Liver (tissue), 9 donors: ENCODE data around the gene SCRN2. TPM values are rescaled to one million over a fixed set of nuclear protein-coding genes. Genes with fewer than 3 reads are reported as not detected.

Experiments used
- DNase-seq: peaks from one replicate; pipeline ENCODE4 v3.0.0-alpha.2; 2017; ENCODE audit warnings: low spot score
- H3K27ac ChIP-seq, 2 donors: one replicate each; pipeline ENCODE4 v1.7.0; 2013; ENCODE audit warnings: inconsistent platforms in 2 of 2, low read length in 2 of 2, control low read depth in 1 of 2, low read depth in 1 of 2, mild to moderate bottlenecking in 1 of 2
- H3K27me3 ChIP-seq, 4 donors: one replicate each; pipeline versions ENCODE4 v1.6.1 to v1.7.0; 2013; ENCODE audit warnings: low read length in 3 of 4, inconsistent platforms in 1 of 4, mild to moderate bottlenecking in 1 of 4, moderate library complexity in 1 of 4; ENCODE audit not compliant: control insufficient read depth in 4 of 4, insufficient read depth in 4 of 4
- H3K36me3 ChIP-seq, 4 donors: one replicate each; pipeline versions ENCODE4 v1.6.1 to v1.7.0; 2013; ENCODE audit warnings: low read length in 3 of 4, mild to moderate bottlenecking in 3 of 4, low read depth in 1 of 4, moderate library complexity in 1 of 4; ENCODE audit not compliant: control insufficient read depth in 4 of 4, insufficient read depth in 3 of 4
- H3K4me1 ChIP-seq, 4 donors: one replicate each; pipeline versions ENCODE4 v1.6.1 to v1.7.0; 2013; ENCODE audit warnings: low read length in 3 of 4, mild to moderate bottlenecking in 3 of 4, moderate library complexity in 1 of 4; ENCODE audit not compliant: control insufficient read depth in 4 of 4, insufficient read depth in 4 of 4
- H3K4me3 ChIP-seq, 3 donors: one replicate each; pipeline versions ENCODE4 v1.6.1 to v1.7.0; 2013; ENCODE audit warnings: low read length in 3 of 3, control low read depth in 1 of 3, low read depth in 1 of 3, mild to moderate bottlenecking in 1 of 3
- H3K9ac ChIP-seq, 2 donors: one replicate each; pipeline ENCODE4 v1.7.0; 2013; ENCODE audit warnings: low read length in 2 of 2, mild to moderate bottlenecking in 2 of 2, moderate library complexity in 2 of 2, control low read depth in 1 of 2, low read depth in 1 of 2
- H3K9me3 ChIP-seq, 4 donors: one replicate each; pipeline versions ENCODE4 v1.6.1 to v1.7.0; 2013; ENCODE audit warnings: low read length in 3 of 4; ENCODE audit not compliant: control insufficient read depth in 4 of 4
- ATF3 ChIP-seq: IDR thresholded peaks from 2 replicates; pipeline ENCODE4 v1.6.1; 2016; ENCODE audit warnings: antibody characterized with exemption
- CTCF ChIP-seq: fragments of 150-350 bp; IDR thresholded peaks from 2 replicates; pipeline ENCODE4 v1.5.1; 2017; ENCODE audit warnings: improper control_type of control experiment, low read depth, low read length; ENCODE audit not compliant: missing input control
- FOXA1 ChIP-seq: IDR thresholded peaks from 2 replicates; pipeline ENCODE4 v1.6.1; 2016; ENCODE audit warnings: antibody characterized with exemption
- FOXA2 ChIP-seq: IDR thresholded peaks from 2 replicates; pipeline ENCODE4 v1.6.1; 2016; ENCODE audit warnings: antibody characterized with exemption
- GABPA ChIP-seq, 2 donors: IDR thresholded peaks in 1 of 2; conservative IDR thresholded peaks in 1 of 2; 2 replicates each; pipeline ENCODE4 v1.6.1; 2016; ENCODE audit warnings: antibody characterized with exemption in 2 of 2, mild to moderate bottlenecking in 1 of 2, moderate library complexity in 1 of 2
- HNF4A ChIP-seq, 2 donors: conservative IDR thresholded peaks; 2 replicates each; pipeline ENCODE4 v1.6.1; 2016; ENCODE audit warnings: antibody characterized with exemption in 2 of 2, mild to moderate bottlenecking in 2 of 2
- HNF4G ChIP-seq: IDR thresholded peaks from 2 replicates; pipeline ENCODE4 v1.6.1; 2016; ENCODE audit warnings: antibody characterized with exemption
- JUND ChIP-seq, 2 donors: IDR thresholded peaks; 2 replicates each; pipeline ENCODE4 v1.6.1; 2016; ENCODE audit warnings: antibody characterized with exemption in 2 of 2
- NR2F2 ChIP-seq: IDR thresholded peaks from 2 replicates; pipeline ENCODE4 v1.6.1; 2016; ENCODE audit warnings: antibody characterized with exemption
- RAD21 ChIP-seq, 2 donors: IDR thresholded peaks; 2 replicates each; pipeline ENCODE4 v1.6.1; 2016; ENCODE audit warnings: antibody characterized with exemption in 2 of 2, mild to moderate bottlenecking in 2 of 2
- SP1 ChIP-seq: IDR thresholded peaks from 2 replicates; pipeline ENCODE4 v1.6.1; 2018; ENCODE audit warnings: antibody characterized with exemption, mild to moderate bottlenecking
- YY1 ChIP-seq: IDR thresholded peaks from 2 replicates; pipeline ENCODE4 v1.6.1; 2016; ENCODE audit warnings: antibody characterized with exemption, mild to moderate bottlenecking
- ZBTB33 ChIP-seq: IDR thresholded peaks from 2 replicates; pipeline ENCODE4 v1.6.1; 2016; ENCODE audit warnings: antibody characterized with exemption
- WGBS: extraction: QIAGEN DNeasy Blood & Tissue Kit; methylation state at CpG from one replicate; pipeline ENCODE4 v1.1.7; 2013; 5-methylcytosine and 5-hydroxymethylcytosine counted together
- polyA plus RNA-seq, 2 donors: library from polyadenylated mRNA; stranded (reverse) in 1 of 2; unstranded in 1 of 2; fragments of 200-250 nt in 1 of 2; fragments of >200 nt in 1 of 2; fragmentation: Nextera tagmentation in 1 of 2; extraction: Ambion mirVana in 1 of 2; gene quantifications; one replicate each; pipeline versions ENCODE4 v1.2.1 to v1.2.3, GENCODE V29; 2013 to 2015
- total RNA-seq, 2 donors: library from RNA; depleted of rRNA; stranded (reverse); fragments of >200 nt; gene quantifications; one replicate each; pipeline ENCODE4 v1.2.3, GENCODE V29; 2014
- TF ChIP-seq, protein P1 (sequence below): IDR thresholded peaks from 2 replicates; pipeline ENCODE4 v1.6.1; 2016; ENCODE audit warnings: antibody characterized with exemption, mild to moderate bottlenecking
- donor health status: healthy.
- donor health status: healthy.
- donor health status: healthy.
- donor health status: healthy.
- donor health status: healthy.

The SCRN2 gene
- total and polyA plus RNA-seq, 4 donors = 17.8 to 27.4 (median 20.3) TPM

DNA sequence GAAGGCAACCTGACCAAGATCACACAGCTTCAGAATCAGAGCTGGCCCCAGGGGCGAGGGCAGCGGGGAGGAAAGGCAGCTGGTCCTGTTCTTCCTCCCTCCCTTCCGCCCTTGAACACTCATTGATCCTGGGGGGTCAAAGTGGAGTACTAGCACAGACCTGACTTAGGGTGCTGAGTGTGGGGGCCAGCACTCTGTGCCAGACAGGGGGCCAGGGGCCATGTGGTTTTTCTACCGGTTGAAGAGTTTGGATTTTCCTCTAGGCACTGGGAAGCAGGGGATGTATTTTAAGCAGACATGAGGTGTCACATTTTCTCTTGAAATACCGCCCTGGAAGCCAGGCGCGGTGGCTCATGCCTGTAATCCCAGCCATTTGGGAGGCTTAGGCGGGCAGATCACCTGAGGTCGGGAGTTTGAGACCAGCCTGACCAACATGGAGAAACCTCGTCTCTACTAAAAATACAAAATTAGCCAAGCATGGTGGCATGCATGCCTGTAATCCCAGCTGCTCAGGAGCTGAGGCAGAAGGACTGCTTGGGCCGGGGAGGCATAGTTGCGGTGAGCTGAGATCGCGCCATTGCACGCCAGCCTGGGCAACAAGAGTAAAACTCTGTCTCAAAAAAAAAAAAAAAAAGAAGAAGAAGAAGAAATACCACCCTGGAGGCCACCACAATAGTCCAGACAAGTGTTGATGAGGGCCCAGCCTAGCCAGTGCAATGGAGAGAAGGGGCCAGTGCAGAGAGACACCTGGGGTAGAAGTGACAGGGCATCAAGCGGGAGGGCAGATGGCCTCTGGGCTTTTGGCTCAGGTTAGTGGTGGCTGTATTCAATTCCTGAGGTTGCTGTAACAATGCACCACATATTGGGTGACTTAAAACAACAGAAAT is 34.8 kb downstream of the SCRN2 start:
- H3K27me3 ChIP-seq = no peaks in the 10 kb centered on the region
- no peaks in the 10 kb centered on the region for H3K4me1 ChIP-seq
- H3K4me3 ChIP-seq = no peak overlapping the region
- DNase-seq = no peak
- H3K9me3 ChIP-seq = no peaks in the 10 kb centered on the region
- H3K36me3 ChIP-seq = peaks cover 0 to 6% (median 1%) of the 10 kb centered on the region in 4 donors
- H3K27ac ChIP-seq = no peak overlapping the region
- 89% methylated on average over 16 of the region's 16 CpGs for WGBS
- TF ChIP-seq CTCF (no peak), FOXA2 (no peak), HNF4A (conservative IDR thresholded peaks at IDR 0.05) (no peak), FOXA1 (no peak), YY1 (no peak), JUND (IDR thresholded peaks at IDR 0.05) (no peak), ZBTB33 (no peak), SP1 (no peak), GABPA (IDR thresholded peaks at IDR 0.05 in 1 of 2, conservative IDR thresholded peaks at IDR 0.05 in 1 of 2) (no peak), HNF4G (no peak), RAD21 (IDR thresholded peaks at IDR 0.05) (no peak)
- TF ChIP-seq, protein P1, sequence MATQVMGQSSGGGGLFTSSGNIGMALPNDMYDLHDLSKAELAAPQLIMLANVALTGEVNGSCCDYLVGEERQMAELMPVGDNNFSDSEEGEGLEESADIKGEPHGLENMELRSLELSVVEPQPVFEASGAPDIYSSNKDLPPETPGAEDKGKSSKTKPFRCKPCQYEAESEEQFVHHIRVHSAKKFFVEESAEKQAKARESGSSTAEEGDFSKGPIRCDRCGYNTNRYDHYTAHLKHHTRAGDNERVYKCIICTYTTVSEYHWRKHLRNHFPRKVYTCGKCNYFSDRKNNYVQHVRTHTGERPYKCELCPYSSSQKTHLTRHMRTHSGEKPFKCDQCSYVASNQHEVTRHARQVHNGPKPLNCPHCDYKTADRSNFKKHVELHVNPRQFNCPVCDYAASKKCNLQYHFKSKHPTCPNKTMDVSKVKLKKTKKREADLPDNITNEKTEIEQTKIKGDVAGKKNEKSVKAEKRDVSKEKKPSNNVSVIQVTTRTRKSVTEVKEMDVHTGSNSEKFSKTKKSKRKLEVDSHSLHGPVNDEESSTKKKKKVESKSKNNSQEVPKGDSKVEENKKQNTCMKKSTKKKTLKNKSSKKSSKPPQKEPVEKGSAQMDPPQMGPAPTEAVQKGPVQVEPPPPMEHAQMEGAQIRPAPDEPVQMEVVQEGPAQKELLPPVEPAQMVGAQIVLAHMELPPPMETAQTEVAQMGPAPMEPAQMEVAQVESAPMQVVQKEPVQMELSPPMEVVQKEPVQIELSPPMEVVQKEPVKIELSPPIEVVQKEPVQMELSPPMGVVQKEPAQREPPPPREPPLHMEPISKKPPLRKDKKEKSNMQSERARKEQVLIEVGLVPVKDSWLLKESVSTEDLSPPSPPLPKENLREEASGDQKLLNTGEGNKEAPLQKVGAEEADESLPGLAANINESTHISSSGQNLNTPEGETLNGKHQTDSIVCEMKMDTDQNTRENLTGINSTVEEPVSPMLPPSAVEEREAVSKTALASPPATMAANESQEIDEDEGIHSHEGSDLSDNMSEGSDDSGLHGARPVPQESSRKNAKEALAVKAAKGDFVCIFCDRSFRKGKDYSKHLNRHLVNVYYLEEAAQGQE = no peak
- no peak overlapping the region for H3K9ac ChIP-seq

- Histone ChIP-seq H3K4me1 (no peaks in the 10 kb centered on the region), H3K9ac (no peak overlapping the region), H3K4me3 (no peak overlapping the region), H3K27me3 (no peaks in the 10 kb centered on the region), H3K36me3 (peaks cover 0 to 6% (median 1%) of the 10 kb centered on the region in 4 donors), H3K9me3 (no peaks in the 10 kb centered on the region), H3K27ac (no peak overlapping the region)
- WGBS = 67% methylated on average over 3 of the region's 3 CpGs
- no peak for DNase-seq
- TF ChIP-seq HNF4A (conservative IDR thresholded peaks at IDR 0.05) (no peak), NR2F2 (no peak), ATF3 (no peak), CTCF (no peak), GABPA (IDR thresholded peaks at IDR 0.05 in 1 of 2, conservative IDR thresholded peaks at IDR 0.05 in 1 of 2) (no peak), YY1 (no peak), RAD21 (IDR thresholded peaks at IDR 0.05) (no peak), ZBTB33 (no peak)
Measured at GRCh38 chr17:47804461-47804860, 36.6 kb downstream of the SCRN2 start.
